K562 (cell line): ENCODE data around the gene CAB39. TPM values are rescaled to one million over a fixed set of nuclear protein-coding genes. Genes with fewer than 3 reads are reported as not detected.

Source experiments
- ATAC-seq: fragments of 200-7000 bp; cut with Tn5 transposase; 3 replicates; pipeline ENCODE4 v1.9.1; 2020; ENCODE audit warnings: moderate library complexity
- BruUV-seq: library from RNA; stranded (reverse); fragments of 400-500 nt; replicated peaks from 2 replicates; lab custom pipeline; 2021; lab: Mats Ljungman, UMichigan
- CTCF ChIA-PET: fragments of 300-600 bp; formaldehyde crosslinking; extraction: SDS; loops from one replicate; lab custom pipeline; 2021; ENCODE audit warnings: low intra/inter-chr PET ratio; lab: Yijun Ruan, JAX
- POLR2A ChIA-PET: fragments of 300-600, 350-650 bp; sonication (Branson Sonifier 250); formaldehyde crosslinking; extraction: SDS; loops from one replicate; lab custom pipeline; 2021; ENCODE audit warnings: antibody characterized with exemption, inconsistent platforms; lab: Yijun Ruan, JAX
- DNase-seq, 4 experiments: peaks; one replicate each; pipeline versions ENCODE4 v3.0.0 to v3.0.0-alpha.2; 2011 to 2018; ENCODE audit warnings: low spot score in 3 of 4, mixed read lengths in 3 of 4; ENCODE audit errors: extremely low read depth in 1 of 4
- FAIRE-seq: peaks from 2 replicates; lab custom pipeline; 2011; peaks lifted over from hg19 to GRCh38; lab: Jason Lieb, UNC
- H2AFZ ChIP-seq: 2 replicates; pipeline ENCODE4 v1.6.0; 2011; ENCODE audit warnings: low read depth, low read length, control low read depth, inconsistent platforms
- H3K27ac ChIP-seq: fragments of 200-600 bp; 3 replicates; pipeline ENCODE4 v1.8.0; 2011; ENCODE audit warnings: low read depth, mild to moderate bottlenecking, control low read depth, inconsistent platforms, low read length, moderate library complexity, mixed read lengths; ENCODE audit errors: extremely low read depth
- H3K27me3 ChIP-seq, 2 experiments: fragments of 300-600 bp in 1 of 2; 2 replicates in 1 of 2; 3 replicates in 1 of 2; pipeline versions ENCODE4 v1.6.0 to v1.8.0; 2011; ENCODE audit warnings: inconsistent platforms in 2 of 2, low read length in 2 of 2, mild to moderate bottlenecking in 1 of 2, mixed read lengths in 1 of 2, moderate library complexity in 1 of 2; ENCODE audit not compliant: control insufficient read depth in 2 of 2, insufficient read depth in 2 of 2
- H3K36me3 ChIP-seq: fragments of 300-600 bp; 3 replicates; pipeline ENCODE4 v1.8.0; 2011; ENCODE audit warnings: mild to moderate bottlenecking, low read length, inconsistent platforms; ENCODE audit not compliant: control insufficient read depth, insufficient read depth
- H3K4me1 ChIP-seq, 2 experiments: fragments of 200-600 bp in 1 of 2; replicated peaks in 1 of 2; 2 replicates in 1 of 2; 3 replicates in 1 of 2; pipeline versions ENCODE4 v1.5.1 to v1.8.0; 2011; ENCODE audit warnings: inconsistent platforms in 2 of 2, low read length in 2 of 2, mild to moderate bottlenecking in 1 of 2, mixed read lengths in 1 of 2, moderate library complexity in 1 of 2; ENCODE audit not compliant: control insufficient read depth in 2 of 2, insufficient read depth in 2 of 2
- H3K4me2 ChIP-seq: 2 replicates; pipeline ENCODE4 v1.6.1; 2011; ENCODE audit warnings: low read length, control low read depth, inconsistent platforms, mixed read lengths; ENCODE audit not compliant: insufficient read depth
- H3K4me3 ChIP-seq: fragments of 200-600 bp; sonication (generic), shearing (Covaris generic); 2 replicates; pipeline ENCODE4 v1.5.1; 2016; ENCODE audit warnings: control low read depth, inconsistent platforms
- H3K79me2 ChIP-seq: fragments of 200-600 bp; 3 replicates; pipeline ENCODE4 v1.8.0; 2011; ENCODE audit warnings: low read length, inconsistent platforms; ENCODE audit not compliant: control insufficient read depth, insufficient read depth
- H3K9ac ChIP-seq, 2 experiments: 2 replicates each; pipeline versions ENCODE4 v1.6.0 to v1.6.1; 2011; ENCODE audit warnings: low read depth in 2 of 2, low read length in 2 of 2, control low read depth in 1 of 2, inconsistent platforms in 1 of 2, mild to moderate bottlenecking in 1 of 2, mixed read lengths in 1 of 2; ENCODE audit not compliant: insufficient read depth in 1 of 2
- H3K9me1 ChIP-seq: one replicate; pipeline ENCODE4 v1.6.0; 2011; ENCODE audit warnings: inconsistent platforms, mild to moderate bottlenecking, low read length, moderate library complexity; ENCODE audit not compliant: control insufficient read depth, insufficient read depth
- H3K9me3 ChIP-seq: replicated peaks from 2 replicates; pipeline ENCODE4 v1.5.1; 2011; ENCODE audit warnings: low read depth, low read length, inconsistent platforms; ENCODE audit not compliant: control insufficient read depth, insufficient read depth
- H4K20me1 ChIP-seq: replicated peaks from 2 replicates; pipeline ENCODE4 v1.6.1; 2011; ENCODE audit warnings: low read length, inconsistent platforms, mixed read lengths; ENCODE audit not compliant: control insufficient read depth, insufficient read depth
- CBX3 ChIP-seq, 2 experiments: IDR thresholded peaks; 1 replicate in 1 of 2; 2 replicates in 1 of 2; pipeline ENCODE4 v1.6.1; 2012; ENCODE audit warnings: inconsistent platforms in 2 of 2, low read length in 2 of 2, borderline replicate concordance in 1 of 2, control low read depth in 1 of 2
- ESRRA ChIP-seq: fragments of 450-650 bp; IDR thresholded peaks from 2 replicates; pipeline ENCODE4 v1.6.1; 2014; ENCODE audit warnings: low read depth, mild to moderate bottlenecking, moderate library complexity, borderline replicate concordance
- IRF2 ChIP-seq: sonication (generic); formaldehyde crosslinking; IDR thresholded peaks from 2 replicates; pipeline ENCODE4 v1.8.1; 2022; ENCODE audit warnings: mild to moderate bottlenecking, missing genetic modification reagents
- NFIC ChIP-seq: fragments of 450-650 bp; IDR thresholded peaks from 2 replicates; pipeline ENCODE4 v1.6.1; 2017; ENCODE audit warnings: mild to moderate bottlenecking, inconsistent platforms
- NFIX ChIP-seq: fragments of 250-450 bp; sonication (Bioruptor Pico); IDR thresholded peaks from 2 replicates; pipeline ENCODE4 v1.4.0; 2020; ENCODE audit warnings: low read depth, mild to moderate bottlenecking, moderate library complexity
- TCFL5 ChIP-seq: fragments of 250-450 bp; sonication (Bioruptor Pico); conservative IDR thresholded peaks from 2 replicates; pipeline ENCODE4 v1.6.1; 2021; ENCODE audit warnings: mild to moderate bottlenecking, moderate library complexity, matching md5 sums
- WGBS: fragments of 100-300 bp; shearing (Covaris generic); methylation state at CpG from one replicate; pipeline ENCODE4 v1.1.6; 2016; ENCODE audit warnings: low coverage, mixed read lengths; ENCODE audit not compliant: insufficient coverage; ENCODE audit errors: missing lambda C conversion rate; 5-methylcytosine and 5-hydroxymethylcytosine counted together
- in situ Hi-C: fragments of 300-500 bp; cut with MboI; formaldehyde crosslinking; loops from 4 replicates; pipeline ENCODE4 v1.15.0; 2018; ENCODE audit warnings: inconsistent platforms, mixed read lengths
- intact Hi-C: fragments of 100-400 bp; cut with micrococcal nuclease; formaldehyde crosslinking; loops from 2 replicates; pipeline ENCODE4 v1.14.2; 2022
- polyA plus RNA-seq, 8 experiments: library from polyadenylated mRNA; depleted of rRNA in 4 of 8; stranded (reverse) in 5 of 8; unstranded in 3 of 8; fragments of >200 nt; fragmentation: Nextera tagmentation in 2 of 8; fragmentation: Illumina TruSeq in 1 of 8; extraction: Ambion mirVana in 2 of 8; extraction: Trizol in 1 of 8; gene quantifications; 2 replicates each; pipeline versions ENCODE4 v1.2.1 to v1.2.3, GENCODE V29; 2011 to 2014; ENCODE audit warnings: inconsistent platforms in 1 of 8, missing spikeins in 1 of 8
- total RNA-seq, 7 experiments: library from RNA; depleted of rRNA in 6 of 7; stranded (reverse); fragments of >200 nt in 6 of 7; fragmentation: Illumina TruSeq in 2 of 7; extraction: Trizol in 2 of 7; gene quantifications; 2 replicates each; pipeline versions ENCODE4 v1.2.1 to v1.2.3, GENCODE V29; 2011 to 2021; ENCODE audit warnings: low replicate concordance in 1 of 7
- TF ChIP-seq, protein P1 (sequence below): fragments of 450-650 bp; IDR thresholded peaks from 2 replicates; pipeline ENCODE4 v1.6.1; 2016; ENCODE audit warnings: missing biosample characterization, missing genetic modification characterization
- TF ChIP-seq, protein P2 (sequence below): fragments of 450-650 bp; IDR thresholded peaks from 2 replicates; pipeline ENCODE4 v1.6.1; 2016; ENCODE audit warnings: antibody characterized with exemption
- TF ChIP-seq, protein P3 (sequence below): fragments of 250-450 bp; sonication (Bioruptor Pico); IDR thresholded peaks from 2 replicates; pipeline ENCODE4 v1.8.0; 2022; ENCODE audit warnings: moderate library complexity, mild to moderate bottlenecking, inconsistent platforms

The CAB39 gene
- total and polyA plus RNA-seq, 9 of the 15 experiments (the other 6 are each of a cell fraction or from before 2014, with no cell fraction given): 27.2 to 94.4 (median 70.1) TPM

DNA sequence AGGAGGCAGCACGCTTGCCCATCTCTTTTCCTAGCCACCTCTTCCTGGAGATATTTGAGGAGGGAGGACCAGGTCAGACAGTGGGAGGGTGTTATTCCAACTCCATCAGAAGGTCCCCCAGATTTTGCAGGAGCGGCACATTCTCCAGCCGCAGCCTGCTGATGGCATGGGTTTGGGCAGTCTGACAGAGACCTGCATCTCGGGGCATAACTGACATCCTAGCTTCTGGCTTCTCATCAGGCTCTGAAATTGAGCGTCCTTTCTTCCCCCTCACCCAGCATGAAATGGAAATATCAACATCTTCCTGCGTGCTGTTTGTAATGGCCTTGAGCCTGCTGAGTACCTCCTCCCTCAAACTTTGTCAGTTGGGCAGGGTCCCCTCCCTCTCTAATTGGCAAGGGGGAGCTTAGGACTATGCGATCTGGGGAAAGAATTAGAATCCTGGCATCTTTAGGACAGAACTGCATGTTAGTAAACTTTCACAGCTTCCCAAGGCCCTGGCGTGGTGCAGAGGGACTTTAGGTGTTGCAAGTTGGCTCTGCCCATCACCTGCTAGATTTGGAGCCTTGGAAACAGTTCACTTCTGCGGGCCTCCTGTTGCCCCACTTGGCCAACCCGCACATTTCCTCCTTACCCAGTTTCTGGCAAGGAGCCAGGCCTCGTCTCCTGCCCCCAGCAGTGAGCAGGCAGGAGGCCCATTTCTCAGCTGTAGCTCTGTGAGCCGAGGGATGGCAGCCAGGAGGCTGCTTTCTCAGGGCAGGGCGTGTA, 154.3 kb downstream of the CAB39 start:
- no peak for ATAC-seq
- in situ Hi-C loops (no loop called here), intact Hi-C loops (no loop called here)
- Histone ChIP-seq H3K36me3 (no peaks in the 10 kb centered on the region), H3K9me3 (no peaks in the 10 kb centered on the region), H4K20me1 (peaks cover 6% of the 10 kb centered on the region), H2AFZ (no peak overlapping the region), H3K79me2 (peaks cover 4% of the 10 kb centered on the region; the same call in 1 of the 3 replicates), H3K4me3 (no peak overlapping the region), H3K4me2 (no peak overlapping the region), H3K9me1 (no peaks in the 10 kb centered on the region), H3K9ac (no peak overlapping the region), H3K27ac (no peak overlapping the region), H3K27me3 (peaks cover 2 to 20% of the 10 kb centered on the region in 2 experiments; a peak in 3 of 5 replicates), H3K4me1 (peaks cover 0 to 50% of the 10 kb centered on the region in 2 experiments; a peak in 3 of 5 replicates)
- no TSS peak for BruUV-seq
- ChIA-PET CTCF (no interaction called here), POLR2A (interaction anchor here (0.6 kb wide), 1 partner anchor 45 kb away, joined by 3 read pairs; no protein-coding TSS in a partner anchor)
- 65% methylated on average over 9 of the region's 13 CpGs for WGBS
- TF ChIP-seq, protein P1, sequence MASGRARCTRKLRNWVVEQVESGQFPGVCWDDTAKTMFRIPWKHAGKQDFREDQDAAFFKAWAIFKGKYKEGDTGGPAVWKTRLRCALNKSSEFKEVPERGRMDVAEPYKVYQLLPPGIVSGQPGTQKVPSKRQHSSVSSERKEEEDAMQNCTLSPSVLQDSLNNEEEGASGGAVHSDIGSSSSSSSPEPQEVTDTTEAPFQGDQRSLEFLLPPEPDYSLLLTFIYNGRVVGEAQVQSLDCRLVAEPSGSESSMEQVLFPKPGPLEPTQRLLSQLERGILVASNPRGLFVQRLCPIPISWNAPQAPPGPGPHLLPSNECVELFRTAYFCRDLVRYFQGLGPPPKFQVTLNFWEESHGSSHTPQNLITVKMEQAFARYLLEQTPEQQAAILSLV: no peak
- TF ChIP-seq IRF2 (CRISPR knock-in tag) (no peak), CBX3 (IDR thresholded peaks at IDR 0.05; ENCODE audit: borderline replicate concordance in 1 of 2, low read length in 2 of 2) (no peak), NFIX (peak; percentile 60), TCFL5 (no peak), ESRRA (no peak), NFIC (peak; percentile 87)
- TF ChIP-seq, protein P2, sequence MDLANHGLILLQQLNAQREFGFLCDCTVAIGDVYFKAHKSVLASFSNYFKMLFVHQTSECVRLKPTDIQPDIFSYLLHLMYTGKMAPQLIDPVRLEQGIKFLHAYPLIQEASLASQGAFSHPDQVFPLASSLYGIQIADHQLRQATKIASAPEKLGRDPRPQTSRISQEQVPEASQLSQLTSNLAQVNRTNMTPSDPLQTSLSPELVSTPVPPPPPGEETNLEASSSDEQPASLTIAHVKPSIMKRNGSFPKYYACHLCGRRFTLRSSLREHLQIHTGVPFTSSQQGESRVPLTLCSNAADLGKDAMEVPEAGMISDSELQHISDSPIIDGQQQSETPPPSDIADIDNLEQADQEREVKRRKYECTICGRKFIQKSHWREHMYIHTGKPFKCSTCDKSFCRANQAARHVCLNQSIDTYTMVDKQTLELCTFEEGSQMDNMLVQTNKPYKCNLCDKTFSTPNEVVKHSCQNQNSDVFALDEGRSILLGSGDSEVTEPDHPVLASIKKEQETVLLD: no peak
- TF ChIP-seq, protein P3, sequence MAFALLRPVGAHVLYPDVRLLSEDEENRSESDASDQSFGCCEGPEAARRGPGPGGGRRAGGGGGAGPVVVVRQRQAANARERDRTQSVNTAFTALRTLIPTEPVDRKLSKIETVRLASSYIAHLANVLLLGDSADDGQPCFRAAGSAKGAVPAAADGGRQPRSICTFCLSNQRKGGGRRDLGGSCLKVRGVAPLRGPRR (CRISPR knock-in tag): no peak
- DNase-seq: no peak
- no peak for FAIRE-seq
